Cardiac fibroblast (primary cell): ENCODE results near the gene LETMD1.

Experiments used
- DNase-seq, 2 donors: peaks; one replicate each; pipeline versions ENCODE4 v3.0.0 to v3.0.0-alpha.2; 2010; ENCODE audit warnings: low read depth in 2 of 2
- H3K4me3 ChIP-seq, 2 donors: replicated peaks in 1 of 2; 1 replicate in 1 of 2; 2 replicates in 1 of 2; pipeline ENCODE4 v1.5.1; 2011; ENCODE audit warnings: low read depth in 2 of 2, low read length in 2 of 2, mild to moderate bottlenecking in 2 of 2, moderate library complexity in 1 of 2
- TF ChIP-seq, protein P1 (sequence below): IDR thresholded peaks from one replicate; pipeline ENCODE4 v1.5.1; 2011; ENCODE audit warnings: low read depth, mild to moderate bottlenecking, low read length, inconsistent platforms

LETMD1 gene

GRCh38 chr12:51025338-51025835 is 22.7 kb upstream of the LETMD1 start:
- DNase-seq: peak in 1 of 2 donors; percentile 37
- TF ChIP-seq, protein P1, sequence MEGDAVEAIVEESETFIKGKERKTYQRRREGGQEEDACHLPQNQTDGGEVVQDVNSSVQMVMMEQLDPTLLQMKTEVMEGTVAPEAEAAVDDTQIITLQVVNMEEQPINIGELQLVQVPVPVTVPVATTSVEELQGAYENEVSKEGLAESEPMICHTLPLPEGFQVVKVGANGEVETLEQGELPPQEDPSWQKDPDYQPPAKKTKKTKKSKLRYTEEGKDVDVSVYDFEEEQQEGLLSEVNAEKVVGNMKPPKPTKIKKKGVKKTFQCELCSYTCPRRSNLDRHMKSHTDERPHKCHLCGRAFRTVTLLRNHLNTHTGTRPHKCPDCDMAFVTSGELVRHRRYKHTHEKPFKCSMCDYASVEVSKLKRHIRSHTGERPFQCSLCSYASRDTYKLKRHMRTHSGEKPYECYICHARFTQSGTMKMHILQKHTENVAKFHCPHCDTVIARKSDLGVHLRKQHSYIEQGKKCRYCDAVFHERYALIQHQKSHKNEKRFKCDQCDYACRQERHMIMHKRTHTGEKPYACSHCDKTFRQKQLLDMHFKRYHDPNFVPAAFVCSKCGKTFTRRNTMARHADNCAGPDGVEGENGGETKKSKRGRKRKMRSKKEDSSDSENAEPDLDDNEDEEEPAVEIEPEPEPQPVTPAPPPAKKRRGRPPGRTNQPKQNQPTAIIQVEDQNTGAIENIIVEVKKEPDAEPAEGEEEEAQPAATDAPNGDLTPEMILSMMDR: no peak
- peak overlapping the region; percentile 77 to 84 for H3K4me3 ChIP-seq

GRCh38 chr12:51025836-51026638 is 22.1 kb upstream of the LETMD1 start, which contains the start of gene SLC11A2:
TSS of gene SLC11A2 (minus strand) at chr12:51026384. CDS start at chr12:51010728, 15,656 bp downstream.
- H3K4me3 ChIP-seq: peak within 1 kb of the TSS; percentile 77 to 84
- peak; percentile 93 to 95 for DNase-seq
- TF ChIP-seq, protein P1: no peak

DNA sequence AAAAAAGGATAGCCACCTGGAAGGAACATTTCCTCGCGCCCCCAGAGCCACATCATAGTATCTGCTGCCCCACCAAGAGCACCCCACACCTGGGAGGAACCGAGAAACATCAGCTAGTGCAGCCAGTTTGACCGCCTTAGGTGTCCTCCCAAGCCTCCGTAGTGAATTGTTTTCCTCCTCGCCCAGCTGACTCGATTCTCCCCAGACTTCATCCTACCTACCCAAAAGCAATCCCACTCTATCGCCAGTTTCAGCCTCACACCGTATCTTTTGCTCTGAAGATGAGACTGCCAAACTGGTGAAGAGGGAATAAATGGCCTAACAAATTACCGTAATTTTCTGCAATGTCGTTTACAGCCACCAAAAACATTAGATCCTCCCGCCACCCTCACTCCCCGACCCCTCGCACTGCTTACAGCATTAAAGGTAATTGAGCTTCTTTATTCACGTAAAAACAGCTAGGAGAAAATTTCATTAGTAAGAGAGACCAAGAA is 20.7 kb upstream of the LETMD1 start:
- DNase-seq: no peak
- TF ChIP-seq, protein P1: no peak
- no peak overlapping the region for H3K4me3 ChIP-seq

GRCh38 chr12:51028126-51028812 is 19.9 kb upstream of the LETMD1 start:
- TF ChIP-seq, protein P1: peak; percentile 42
- peak; percentile 59 to 63 for DNase-seq
- no peak overlapping the region for H3K4me3 ChIP-seq

DNA sequence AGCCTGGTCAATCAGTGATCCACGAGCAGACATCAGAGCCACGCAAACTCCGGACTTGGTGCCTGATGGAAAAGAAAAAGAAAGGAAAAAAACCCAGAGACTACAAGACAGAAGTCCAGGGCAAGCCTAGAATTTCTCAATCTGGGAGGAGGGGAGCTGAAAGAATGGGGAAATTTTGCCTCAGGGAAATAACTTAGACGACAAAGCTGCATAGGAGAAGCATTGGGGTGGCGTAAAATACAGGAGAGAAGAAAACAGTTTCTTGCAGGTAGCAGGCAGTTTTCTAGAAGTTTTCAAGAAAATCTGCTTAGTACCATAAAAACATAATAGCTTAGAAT is 19.3 kb upstream of the LETMD1 start:
- DNase-seq: peak in 1 of 2 donors; percentile 22
- H3K4me3 ChIP-seq: no peak overlapping the region
- TF ChIP-seq, protein P1: no peak

DNA sequence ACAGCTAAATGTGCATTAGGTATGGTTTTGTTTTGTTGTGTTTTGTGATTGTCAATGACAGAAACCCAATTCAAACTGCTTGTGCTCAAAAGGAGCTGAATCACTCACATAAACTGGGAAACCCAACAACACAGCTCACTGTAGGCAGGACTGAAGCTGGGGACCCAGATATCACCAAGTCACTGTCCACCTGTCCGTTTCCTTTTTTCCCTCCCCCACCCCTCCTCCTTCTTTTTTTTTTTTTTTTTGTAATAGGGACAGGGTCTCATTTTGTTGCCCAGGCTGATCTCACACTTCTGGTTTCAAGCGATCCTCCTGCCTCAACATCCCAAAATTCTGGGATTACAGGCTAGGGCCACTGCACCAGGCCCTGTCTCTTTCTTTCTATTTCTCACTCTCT is 15.1 kb upstream of the LETMD1 start:
- no peak overlapping the region for H3K4me3 ChIP-seq
- TF ChIP-seq, protein P1: no peak

More for the DNA sequence above, 15.1 kb upstream of the LETMD1 start:
- DNase-seq: no peak
